GM18498 (cell line): ENCODE results near the gene POU6F2.

Source experiments
- ATAC-seq: cut with Tn5 transposase; IDR thresholded peaks from one replicate; pipeline ENCODE4 v1.9.1; 2021; ENCODE audit warnings: mild to moderate bottlenecking, moderate library complexity; ENCODE audit not compliant: unreplicated experiment

POU6F2 gene

DNA sequence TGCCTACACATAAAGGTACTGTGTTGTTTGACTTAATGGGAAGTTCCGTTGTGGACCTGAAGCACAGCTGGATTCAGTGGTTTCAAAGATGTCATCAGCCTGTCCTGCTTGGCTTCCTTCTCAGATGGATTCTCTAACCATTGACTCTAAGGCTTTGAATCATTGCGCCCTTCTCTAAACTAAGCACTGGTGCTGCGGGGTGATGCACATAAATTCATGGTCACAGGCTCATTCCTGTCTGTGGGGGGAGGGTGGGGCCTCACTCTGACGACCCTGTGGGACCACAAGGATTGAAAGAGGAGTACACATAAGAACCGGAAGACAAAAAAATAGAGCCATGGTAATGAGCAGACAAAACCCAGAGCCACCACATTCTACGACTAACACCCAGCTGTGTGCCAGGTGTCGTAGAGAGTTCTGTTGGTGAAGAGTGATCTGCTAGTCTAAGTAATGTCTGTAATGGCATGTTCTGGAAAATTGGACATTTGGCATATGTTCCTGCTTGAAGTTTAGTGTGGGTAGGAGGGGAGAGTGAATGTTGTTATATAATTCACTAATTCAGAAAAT, 491.2 kb downstream of the POU6F2 start:
- no peak for ATAC-seq

DNA sequence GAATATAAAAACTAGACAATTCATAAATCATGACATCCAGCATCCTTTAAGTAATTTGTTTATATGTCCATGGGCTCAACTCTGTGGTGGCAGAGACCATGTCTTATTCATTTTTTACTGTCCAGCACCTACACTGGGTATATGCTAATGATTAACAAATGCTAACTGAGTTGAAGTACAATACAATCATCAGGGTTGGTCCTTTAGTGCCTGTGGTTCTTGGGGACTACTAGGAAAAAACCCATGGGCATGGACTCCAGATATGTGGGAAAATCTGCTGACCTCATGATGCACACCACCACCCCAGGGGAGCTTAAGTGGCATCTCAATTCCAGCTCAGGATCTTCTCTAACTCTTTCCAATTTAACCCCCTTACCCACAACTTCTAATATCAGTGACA, 503.2 kb downstream of the POU6F2 start:
- ATAC-seq = no peak

DNA sequence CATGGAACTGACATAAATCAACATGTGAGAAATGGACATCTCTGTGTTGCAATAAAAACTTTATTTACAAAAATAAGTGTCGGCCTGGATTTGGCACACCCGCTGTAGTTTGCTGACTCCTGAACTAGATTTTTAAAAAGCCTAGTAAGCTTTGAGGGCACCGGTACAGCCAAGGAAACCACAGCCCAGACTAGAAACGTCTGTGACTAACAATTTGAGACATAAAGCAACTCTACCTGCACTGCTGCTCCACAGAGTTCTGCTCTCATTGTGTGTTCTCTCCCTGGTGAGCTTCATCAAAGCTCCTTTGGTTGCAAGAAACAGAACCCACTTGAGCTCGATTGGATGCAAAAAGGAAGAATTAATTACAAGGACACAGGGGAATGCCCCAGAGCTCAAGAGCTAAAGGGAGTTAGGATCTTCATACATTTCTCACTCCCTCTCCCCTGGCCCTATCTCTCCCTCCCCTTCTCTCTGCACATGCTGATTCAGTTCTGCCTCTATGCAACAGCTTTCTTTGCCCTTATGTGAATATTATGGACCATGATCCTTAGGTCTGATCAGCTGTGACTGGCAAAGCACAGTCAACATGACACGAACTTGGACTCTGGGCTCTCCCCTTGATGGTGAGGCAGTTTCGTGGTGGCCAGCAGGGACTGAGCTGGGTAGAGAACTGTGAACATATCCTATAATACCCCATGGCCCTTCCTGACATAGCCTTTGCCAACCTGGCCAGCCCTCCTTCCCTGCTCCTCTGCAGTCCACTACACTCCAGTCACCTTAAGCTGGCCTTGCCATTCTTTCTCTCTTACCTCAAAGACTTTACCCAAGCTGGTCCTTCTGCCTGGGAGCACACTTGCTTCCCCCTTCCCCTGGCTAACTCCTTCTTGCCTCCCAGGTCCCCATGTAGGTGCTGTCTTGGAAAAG, 511.0 kb downstream of the POU6F2 start:
- no peak for ATAC-seq

DNA sequence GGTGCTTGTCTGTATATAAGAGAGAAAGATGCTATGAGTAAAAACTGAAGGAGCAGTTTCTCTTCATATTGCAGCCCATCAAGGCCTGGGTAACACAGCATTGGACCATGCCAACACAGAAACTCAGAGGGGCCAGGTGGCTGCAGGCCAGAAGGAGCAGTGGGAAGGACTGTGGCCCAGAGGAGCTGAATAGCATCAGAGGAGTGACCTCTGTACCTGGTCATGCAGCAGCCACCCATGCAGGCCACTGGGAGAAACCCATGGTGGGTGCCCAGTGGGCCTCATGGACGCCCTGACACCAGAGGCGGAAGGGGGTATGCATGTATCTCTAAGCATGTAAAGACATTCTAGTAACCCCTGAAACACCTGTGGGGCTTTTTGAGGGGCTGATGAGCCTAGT, 512.6 kb downstream of the POU6F2 start:
- ATAC-seq = no peak

DNA sequence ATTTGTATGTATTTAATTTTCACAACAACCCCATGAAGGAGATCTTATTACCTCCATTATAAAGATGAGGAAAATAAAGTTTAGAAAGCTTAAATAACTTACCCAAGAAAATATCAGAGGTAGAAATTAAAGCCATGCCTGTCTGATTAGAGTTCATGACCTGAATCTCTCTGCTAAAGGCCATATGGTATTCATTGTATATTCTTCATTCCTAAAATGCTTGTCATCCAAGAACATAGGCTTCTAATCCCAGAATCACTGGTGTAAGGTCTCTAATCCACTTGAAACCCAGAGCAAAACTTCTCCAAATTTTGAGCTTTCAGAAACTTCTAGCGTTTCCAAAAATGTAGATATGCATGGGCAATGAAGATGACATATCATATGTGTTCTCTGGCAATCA, 516.2 kb downstream of the POU6F2 start:
- no peak for ATAC-seq

DNA sequence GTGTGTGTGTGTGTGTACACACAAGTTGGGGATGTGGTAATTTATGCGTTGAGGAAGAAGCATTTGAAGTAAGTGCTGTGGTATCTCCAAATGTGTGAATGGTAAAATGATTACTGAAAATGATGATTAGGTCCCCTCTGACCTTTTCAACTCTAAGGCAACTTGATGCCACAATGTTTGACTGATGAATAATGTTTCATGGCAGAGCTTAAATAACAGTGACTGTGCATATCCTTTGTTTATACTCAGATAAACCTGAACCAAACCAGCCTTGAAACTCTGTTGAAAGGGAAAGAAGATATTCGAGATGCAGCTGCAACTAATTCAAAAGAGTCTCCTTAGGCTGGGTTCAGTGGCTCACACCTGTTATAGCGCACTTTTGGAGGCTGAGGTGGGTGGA, 523.6 kb downstream of the POU6F2 start:
- no peak for ATAC-seq

DNA sequence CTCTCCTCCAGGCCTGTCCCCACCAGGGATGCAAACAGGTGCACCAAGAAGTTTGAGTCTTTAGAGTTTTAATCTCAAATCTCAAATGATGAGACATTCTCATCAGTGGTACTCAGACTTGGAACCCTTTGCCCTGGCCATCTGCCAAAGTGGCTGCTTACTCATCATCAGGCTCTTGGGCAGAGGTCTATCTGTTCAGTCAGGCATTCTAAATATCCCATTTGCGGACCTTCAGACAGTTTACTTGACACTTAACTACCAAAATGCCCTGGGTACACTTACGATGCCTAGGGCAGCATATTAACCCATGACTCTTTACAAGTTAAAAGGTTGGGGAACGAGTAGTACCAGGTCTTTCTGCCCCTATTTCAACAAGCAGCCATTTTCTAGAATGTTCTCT, 527.3 kb downstream of the POU6F2 start:
- ATAC-seq = no peak

DNA sequence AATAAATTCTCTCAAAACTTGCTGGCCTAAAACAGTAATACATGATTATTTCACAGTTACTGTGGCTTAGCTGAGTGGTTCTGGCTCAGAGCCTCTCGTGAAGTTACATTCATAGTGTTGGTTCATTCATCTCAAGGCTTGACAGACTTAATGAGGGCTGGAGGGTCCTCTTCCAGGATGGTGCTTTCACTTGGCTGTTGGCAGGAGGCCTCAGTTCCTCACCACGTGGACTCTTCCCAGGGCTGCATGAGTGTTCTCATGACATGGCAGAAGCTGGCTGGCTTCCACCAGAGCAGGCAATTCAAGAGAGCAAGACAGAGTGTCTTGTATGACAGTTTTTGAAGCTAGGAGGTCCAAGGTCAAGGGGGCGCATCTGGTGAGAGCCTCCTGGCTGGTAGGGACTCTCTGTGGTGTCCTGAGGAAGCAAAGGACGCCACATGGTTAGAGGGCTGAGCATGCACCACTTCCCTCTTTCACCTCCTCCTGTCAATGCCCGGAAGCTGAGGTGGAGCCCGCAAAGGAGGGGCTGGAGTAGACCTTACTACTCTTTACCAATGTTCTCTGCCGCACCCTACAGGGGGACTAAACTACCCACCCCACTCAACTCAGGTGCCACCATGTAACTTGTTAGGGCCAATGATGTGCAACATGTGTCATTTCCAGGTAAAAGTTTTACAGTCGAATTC, 530.3 kb downstream of the POU6F2 start:
- ATAC-seq = peak; percentile 69

DNA sequence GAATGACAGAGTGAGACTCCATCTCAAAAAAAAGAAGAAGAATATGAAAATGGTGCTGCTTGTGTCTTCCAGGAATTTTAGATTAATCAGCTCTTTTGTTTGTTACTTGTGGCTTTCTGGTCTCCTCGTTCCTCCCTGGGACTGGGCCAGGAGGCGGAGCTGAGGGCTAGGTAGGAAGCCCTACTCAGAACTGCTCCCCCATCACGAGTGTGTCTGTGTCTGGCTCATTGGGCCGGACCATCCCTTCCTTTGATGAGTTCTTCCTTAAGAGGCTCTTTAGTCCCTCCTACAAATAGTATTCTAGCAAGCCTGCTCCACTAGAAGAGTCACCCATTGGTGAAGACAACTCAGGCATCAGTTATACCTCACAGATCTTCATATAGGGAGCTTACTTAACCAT, 531.7 kb downstream of the POU6F2 start:
- ATAC-seq = no peak

DNA sequence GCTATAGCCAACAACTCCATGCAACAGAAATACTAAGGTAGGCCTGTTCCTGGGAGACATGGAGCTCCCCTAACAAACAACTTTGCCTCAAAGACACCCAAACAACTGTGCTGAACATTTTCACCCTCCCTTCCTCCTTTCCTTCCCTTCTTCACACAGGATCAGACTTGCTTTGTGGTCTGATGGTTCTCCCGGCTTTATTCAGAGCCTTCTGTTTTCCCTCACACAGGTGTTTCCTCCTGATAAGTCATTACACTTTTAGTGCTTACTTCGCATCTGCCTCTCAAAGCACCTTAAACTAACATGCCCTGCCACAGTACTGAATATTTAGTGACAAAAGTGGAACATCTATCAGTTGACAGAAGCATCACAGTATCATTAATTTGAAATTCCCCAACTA, 532.2 kb downstream of the POU6F2 start:
- no peak for ATAC-seq

DNA sequence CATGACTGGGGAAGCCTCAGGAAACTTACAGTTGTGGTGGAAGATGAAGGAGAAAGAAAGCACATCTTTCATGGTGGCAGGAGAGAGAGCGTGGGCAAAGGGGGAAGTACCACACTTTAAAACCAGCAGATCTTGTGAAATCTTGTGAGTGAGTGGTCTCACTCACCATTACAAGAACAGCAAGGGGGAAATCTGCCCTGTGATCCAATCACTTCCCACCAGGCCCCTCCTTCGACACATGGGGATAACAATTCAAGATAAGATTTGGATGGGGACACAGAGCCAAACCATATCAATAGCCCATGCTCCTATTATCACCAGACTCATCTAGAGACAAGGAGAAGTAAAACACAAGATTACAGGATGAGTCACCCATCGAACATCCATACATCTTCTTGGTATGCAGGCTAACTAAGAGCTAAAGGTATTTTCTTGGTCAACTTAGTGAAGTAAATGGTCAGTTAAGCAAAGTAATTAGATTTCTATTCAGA, 533.2 kb downstream of the POU6F2 start:
- no peak for ATAC-seq

DNA sequence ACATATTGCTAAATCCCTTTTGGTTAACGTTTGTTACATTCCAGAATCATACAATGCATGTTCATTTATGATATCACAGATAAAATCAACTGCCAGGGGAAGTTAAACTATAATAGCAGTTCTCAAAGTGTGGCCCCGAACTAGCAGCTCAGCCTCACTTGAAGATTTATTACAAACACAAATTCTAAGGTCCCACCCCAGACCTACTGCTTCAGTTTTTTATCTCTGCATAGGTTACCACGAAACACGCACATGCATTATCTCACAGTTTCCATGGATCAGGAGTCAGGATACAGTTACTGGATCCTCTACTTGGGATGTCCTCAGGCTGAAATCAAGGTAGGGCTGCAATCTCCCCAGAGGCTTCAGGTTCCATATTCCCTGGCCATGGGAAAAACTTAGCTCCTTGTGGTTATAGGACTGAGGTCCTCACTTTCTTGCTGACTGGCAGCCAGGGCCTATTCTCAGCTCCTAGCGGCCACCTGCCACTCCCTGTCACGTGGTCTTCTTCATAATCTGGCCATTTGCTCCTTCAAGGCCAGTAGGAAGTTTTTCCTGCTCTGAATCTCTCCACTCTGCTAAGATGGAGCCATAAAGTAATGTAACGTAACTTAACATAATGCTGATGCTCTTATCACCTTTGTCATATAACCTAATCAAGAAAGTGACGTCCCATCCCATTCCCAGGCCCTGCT, 538.0 kb downstream of the POU6F2 start:
- no peak for ATAC-seq

DNA sequence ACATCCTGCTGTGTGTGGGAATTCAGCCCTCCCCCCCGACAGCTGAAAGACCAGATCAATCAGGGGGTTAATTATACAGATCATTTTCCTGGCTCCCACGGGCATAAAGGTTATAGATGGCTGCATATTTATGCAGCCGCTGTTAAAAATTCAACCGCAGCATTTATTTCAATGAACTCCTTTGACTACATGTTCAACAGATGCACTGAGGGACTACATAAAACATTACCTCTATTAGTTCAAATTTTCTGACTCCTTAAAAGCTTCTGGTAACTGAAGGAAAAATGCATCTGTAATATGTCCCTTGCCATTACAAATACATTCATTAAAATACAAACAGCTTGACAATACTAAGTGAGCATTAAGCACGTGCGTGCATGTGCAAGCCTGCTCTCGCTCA, 538.8 kb downstream of the POU6F2 start:
- no peak for ATAC-seq

DNA sequence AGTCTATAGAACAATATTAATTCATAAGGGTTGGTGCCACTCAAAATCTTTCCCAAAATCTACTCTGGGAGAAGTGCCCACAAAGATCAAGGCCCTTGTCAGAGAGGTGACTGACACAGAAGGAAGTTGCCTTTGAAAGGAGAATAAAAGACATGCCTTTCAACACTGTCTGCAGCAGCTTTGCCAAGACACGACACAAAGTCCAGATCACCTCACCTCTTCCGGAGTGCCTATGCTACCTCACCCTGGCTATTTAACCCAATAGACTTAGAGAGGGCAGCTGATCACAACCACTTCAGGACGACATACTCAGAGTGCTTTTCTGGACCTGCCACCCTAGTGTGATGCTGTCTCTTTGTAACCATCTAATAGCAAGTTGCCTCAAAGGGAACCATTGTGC, 539.5 kb downstream of the POU6F2 start:
- ATAC-seq = no peak
